ENCODE data around the gene BCKDHB. TPM values are rescaled to one million over a fixed set of nuclear protein-coding genes. Genes with fewer than 3 reads are reported as not detected.
"Not testable (repeated sequence)": the region's sequence is repeated elsewhere in the genome, so short reads cannot be mapped to it uniquely, and the experiment has no call there.

The BCKDHB gene
- total RNA-seq = 14.3 TPM

- no peaks in the 10 kb centered on the region for H3K9me3 ChIP-seq
- peak within 1 kb of the TSS; percentile 85 to 91 for H3K27ac ChIP-seq
- peaks cover 0 to 6% of the 10 kb centered on the region in 2 donors for H3K4me1 ChIP-seq
- TF ChIP-seq CTCF (IDR thresholded peaks at IDR 0.05) = peak in 1 of 3 experiments; percentile 6
- DNase-seq (ENCODE audit: low spot score in 2 of 2) = peak; percentile 96 to 99
- H3K27me3 ChIP-seq = no peaks in the 10 kb centered on the region
- no peaks in the 10 kb centered on the region for H3K36me3 ChIP-seq
- intact Hi-C loops (cut with DNase I) = loop anchor here (1.0 to 10.0 kb wide), 5 partner anchors 36 to 572 kb away; partner anchors contain the start of genes ELOVL4, LCA5 and TTK
- H3K4me3 ChIP-seq = peak within 1 kb of the TSS; percentile 86 to 96
Observed at GRCh38 chr6:80106418-80107235, at the start of gene BCKDHB. Gene BCKDHB (plus strand): TSS chr6:80106671. CDS start chr6:80106694, 23 bp downstream.

- intact Hi-C loops (cut with DNase I) = no loop called here
- Histone ChIP-seq H3K27me3 (no peaks in the 10 kb centered on the region), H3K27ac (no peak overlapping the region)
Observed at GRCh38 chr6:80060774-80061173, 45.7 kb upstream of the BCKDHB start.

GRCh38 chr6:80068146-80068545 is 38.3 kb upstream of the BCKDHB start:
- H3K4me3 ChIP-seq; DNase-seq (ENCODE audit: low spot score in 2 of 2); H3K27ac ChIP-seq; H3K27me3 ChIP-seq; intact Hi-C loops (cut with DNase I); H3K9me3 ChIP-seq; H3K36me3 ChIP-seq; H3K4me1 ChIP-seq: not testable (repeated sequence)

More at GRCh38 chr6:80060774-80061173, 45.7 kb upstream of the BCKDHB start:
- DNase-seq (ENCODE audit: low spot score in 2 of 2) = no peak
- Histone ChIP-seq H3K4me1 (no peaks in the 10 kb centered on the region), H3K9me3 (no peaks in the 10 kb centered on the region), H3K36me3 (no peaks in the 10 kb centered on the region), H3K4me3 (no peak overlapping the region)
- TF ChIP-seq CTCF (IDR thresholded peaks at IDR 0.05) = no peak

GRCh38 chr6:80070431-80070830 is 36.0 kb upstream of the BCKDHB start:
- H3K36me3 ChIP-seq; H3K27ac ChIP-seq; H3K9me3 ChIP-seq; DNase-seq (ENCODE audit: low spot score in 2 of 2); H3K4me1 ChIP-seq; intact Hi-C loops (cut with DNase I); H3K4me3 ChIP-seq; H3K27me3 ChIP-seq: not testable (repeated sequence)

GRCh38 chr6:80077067-80077466 is 29.4 kb upstream of the BCKDHB start:
- H3K27ac ChIP-seq = no peak overlapping the region
- intact Hi-C loops (cut with DNase I) = no loop called here
- H3K9me3 ChIP-seq = no peaks in the 10 kb centered on the region
- no peak for TF ChIP-seq CTCF (IDR thresholded peaks at IDR 0.05)
- no peaks in the 10 kb centered on the region for H3K27me3 ChIP-seq
- DNase-seq (ENCODE audit: low spot score in 2 of 2) = no peak
- no peaks in the 10 kb centered on the region for H3K4me1 ChIP-seq
- H3K36me3 ChIP-seq = no peaks in the 10 kb centered on the region
- no peak overlapping the region for H3K4me3 ChIP-seq

GRCh38 chr6:80088637-80089036 is 17.8 kb upstream of the BCKDHB start:
- intact Hi-C loops (cut with DNase I) = no loop called here
- no peaks in the 10 kb centered on the region for H3K27me3 ChIP-seq

More at GRCh38 chr6:80088637-80089036, 17.8 kb upstream of the BCKDHB start:
- H3K4me3 ChIP-seq = no peak overlapping the region
- H3K27ac ChIP-seq = no peak overlapping the region
- DNase-seq (ENCODE audit: low spot score in 2 of 2) = no peak
- H3K9me3 ChIP-seq = no peaks in the 10 kb centered on the region
- no peak for TF ChIP-seq CTCF (IDR thresholded peaks at IDR 0.05)
- no peaks in the 10 kb centered on the region for H3K4me1 ChIP-seq
- no peaks in the 10 kb centered on the region for H3K36me3 ChIP-seq

Measured in ascending aorta (tissue), 2 donors.